ENCODE measurements around the gene NAGK.
"Not testable (repeated sequence)": the region's sequence is repeated elsewhere in the genome, so short reads cannot be mapped to it uniquely, and the experiment has no call there.

Gene NAGK

DNA sequence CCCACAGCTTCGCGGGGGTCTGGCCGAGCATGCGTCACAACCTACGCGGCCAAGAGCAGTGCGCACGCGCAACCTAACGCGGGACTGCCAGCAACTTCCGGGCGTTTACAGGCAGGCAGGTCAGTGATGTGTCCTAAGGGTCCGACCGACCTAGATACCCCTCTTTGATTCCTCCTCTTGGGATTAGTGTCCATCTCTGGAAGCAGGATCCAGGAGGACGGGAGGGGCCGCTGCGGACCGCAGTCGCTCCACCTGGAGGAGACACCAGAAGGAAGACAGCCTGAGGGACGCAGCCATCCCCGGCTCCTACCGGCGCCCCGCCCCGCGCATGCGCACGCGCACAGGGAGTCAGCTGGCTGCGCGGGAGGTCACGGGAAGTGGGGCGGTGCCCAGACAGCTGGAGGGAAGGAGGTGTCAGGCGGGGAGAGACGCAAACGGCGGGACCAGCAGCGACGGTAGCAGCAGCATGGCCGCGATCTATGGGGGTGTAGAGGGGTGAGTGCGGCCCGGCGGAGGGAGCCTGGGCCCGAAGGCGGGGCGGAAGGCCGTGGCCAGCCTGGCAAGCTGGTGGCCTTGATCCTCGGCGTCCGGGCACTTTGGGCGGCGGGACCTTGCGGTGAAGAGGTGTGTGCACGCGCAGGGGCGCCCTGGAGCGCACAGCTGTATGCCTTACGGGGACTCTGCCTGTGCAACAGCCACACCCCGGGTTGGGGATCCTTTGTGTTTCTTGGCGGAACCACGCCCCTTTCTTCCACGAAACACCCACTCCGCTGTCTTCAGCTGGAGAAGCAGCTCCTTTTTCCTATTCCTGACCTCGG is at the start of gene NAGK:
Gene NAGK, plus strand, starts transcription at position 431 of the 818 bp plus-strand sequence. Its CDS starts 36 bp downstream, at position 467.
- DNase-seq: peak; percentile 97

DNA sequence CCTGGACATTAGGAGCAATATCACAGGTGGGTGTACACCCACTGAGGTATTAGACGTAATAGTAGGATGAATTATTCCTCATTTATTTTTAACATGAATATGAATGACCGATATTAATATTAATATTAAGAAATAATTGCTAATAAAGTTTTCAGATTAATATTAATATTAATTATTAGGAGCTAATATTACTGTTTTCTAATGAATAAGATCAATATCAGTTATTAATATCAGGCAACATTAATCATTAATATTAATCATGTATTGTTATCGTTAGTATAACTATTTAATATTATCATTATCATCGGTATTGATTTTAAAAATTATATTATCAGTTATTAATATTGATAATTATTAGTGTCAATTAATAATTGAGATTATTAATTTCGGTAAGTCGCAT is 48.5 kb upstream of the NAGK start:
- DNase-seq: not testable (repeated sequence)

DNA sequence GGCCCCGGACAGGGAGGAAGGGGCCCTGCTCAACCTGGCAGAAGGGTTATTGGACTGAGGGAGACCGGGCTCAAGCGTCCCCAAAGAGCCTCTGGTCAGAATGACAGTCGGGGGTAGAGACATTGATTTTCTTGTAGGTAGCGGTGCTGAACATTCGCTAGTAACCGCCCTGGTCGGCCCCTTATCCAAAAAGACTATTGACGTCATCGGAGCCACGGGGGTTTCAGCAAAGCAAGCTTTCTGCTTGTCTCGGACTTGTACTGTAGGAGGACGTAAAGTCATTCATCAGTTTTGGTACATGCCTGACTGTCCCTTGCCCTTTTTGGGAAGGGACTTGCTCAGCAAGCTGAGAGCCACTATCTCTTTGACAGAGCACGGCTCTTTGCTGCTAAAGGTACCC is 47.1 kb upstream of the NAGK start:
- not testable (repeated sequence) for DNase-seq

DNA sequence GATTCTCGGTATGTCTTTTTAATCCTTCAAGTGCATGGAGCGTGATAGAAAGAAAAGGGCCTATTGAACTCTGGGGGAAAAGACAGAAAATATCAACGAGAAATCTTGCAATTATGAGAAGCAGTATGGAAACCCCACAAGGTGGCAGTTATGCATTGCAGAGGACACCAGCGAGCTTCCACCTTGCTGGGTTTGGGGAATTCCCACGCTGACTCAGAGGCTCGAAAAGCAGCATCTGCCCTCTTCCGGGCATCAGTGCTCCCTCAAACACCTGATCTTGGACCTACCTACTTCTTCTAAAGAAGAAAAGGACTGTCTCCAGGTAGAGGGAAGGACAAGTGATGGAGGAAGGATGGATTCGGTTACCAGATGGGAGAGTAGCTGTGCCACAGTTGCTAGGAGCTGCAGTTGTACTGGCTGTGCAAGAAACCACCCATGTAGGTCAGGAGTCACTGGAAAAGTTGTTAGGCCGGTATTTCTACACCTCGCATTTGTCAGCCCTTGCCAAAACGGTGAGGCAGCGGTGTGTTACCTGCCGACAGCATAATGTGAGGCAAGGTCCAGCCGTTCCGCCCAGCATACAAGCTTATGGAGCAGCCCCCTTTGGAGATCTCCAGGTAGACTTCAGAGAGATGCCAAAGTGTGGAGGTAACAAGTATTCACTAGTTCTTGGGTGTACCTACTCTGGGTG is 44.8 kb upstream of the NAGK start:
- DNase-seq: peak; percentile 75

DNA sequence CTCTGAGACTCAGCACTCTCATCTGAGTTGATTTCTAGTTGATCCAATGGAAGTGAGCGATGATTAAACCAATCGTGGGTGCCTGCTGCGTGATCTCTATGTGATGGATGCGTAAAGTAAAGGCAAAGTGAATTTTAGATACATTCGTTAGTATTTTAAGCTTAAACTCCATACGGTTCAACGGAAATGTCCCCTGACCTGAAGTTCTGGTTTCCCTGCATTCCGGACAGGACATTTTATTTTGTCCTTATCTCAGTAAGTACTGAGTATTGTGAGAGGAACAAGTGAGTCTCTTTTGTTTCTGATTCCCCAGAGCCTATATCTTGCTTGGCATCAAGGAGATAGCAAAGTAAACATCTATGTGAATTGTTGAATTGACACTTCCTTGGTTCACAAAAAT is 32.2 kb upstream of the NAGK start:
- DNase-seq: not testable (repeated sequence)

DNA sequence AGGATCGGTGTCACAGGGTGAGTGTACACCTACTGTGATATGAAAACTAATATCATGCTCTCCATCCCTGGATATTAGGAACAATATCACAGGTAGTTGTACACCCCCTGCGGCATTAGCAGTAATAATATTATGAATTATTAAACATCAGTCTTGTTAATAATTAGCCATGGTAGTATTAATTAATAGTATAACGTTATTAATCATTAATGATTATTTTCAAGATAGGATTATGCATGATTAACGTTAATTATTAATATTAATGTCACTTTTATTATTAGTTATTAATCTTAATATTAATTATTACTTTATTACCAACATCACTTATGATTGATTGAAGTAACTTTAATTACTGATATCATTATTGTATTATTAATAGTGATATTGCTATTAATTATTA is 26.2 kb upstream of the NAGK start:
- no peak for DNase-seq

DNA sequence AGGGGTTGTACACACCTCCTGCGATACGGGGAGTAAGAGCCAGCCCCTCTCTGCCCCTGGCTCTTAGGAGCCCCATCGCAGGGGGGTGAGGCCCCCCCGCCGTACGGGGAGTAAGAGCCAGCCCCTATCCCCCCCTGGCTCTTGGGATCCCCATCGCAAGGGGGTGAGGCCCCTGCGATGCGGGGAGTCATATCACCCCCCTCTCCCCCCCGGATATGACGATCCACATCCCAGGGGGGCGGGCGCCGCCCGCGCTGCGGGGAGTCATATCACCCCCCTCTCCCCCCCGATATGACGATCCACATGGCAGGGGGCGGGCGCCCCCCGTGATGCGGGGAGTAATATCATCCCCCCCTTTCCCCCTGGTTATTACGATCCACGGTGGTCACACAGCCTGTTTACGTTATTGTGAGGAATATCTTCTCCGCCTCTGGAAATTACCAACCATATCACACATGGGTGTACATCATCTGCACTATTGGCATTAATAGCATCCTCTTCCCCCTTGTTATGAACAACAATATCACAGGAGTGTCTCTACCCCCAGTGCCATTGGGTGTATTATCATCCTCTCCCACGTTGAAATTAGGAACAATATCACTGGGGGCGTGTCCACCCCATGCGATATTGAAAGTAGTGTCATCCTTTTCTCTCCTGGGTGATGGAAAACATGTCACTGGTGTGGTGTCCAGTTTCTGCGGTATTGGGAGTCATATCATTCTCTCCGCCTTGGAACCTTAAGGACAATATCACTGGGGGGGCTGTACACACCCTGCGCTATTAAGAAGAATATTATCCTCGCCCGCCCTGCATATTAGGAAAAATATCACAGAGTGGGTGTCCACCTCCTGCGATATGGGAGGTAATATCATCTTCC is 24.7 kb upstream of the NAGK start:
- DNase-seq: no peak

DNA sequence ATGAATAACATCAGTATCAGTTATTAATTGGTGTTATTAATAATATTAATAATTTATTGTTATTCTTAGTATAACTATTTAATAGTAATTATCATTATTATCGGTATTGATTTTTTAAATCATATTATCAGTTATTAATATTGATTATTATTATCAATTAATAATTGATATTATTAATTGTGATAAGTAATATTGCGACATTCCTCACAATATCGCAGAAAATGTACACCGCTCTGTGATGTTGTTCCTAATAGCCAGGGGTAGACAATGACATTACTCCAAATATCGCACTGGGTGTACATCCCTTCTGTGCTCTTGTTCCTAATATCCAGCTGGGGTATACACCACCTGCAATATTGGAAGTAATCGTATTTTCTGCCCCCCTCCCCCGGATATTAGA is 23.3 kb upstream of the NAGK start:
- DNase-seq: no peak

DNA sequence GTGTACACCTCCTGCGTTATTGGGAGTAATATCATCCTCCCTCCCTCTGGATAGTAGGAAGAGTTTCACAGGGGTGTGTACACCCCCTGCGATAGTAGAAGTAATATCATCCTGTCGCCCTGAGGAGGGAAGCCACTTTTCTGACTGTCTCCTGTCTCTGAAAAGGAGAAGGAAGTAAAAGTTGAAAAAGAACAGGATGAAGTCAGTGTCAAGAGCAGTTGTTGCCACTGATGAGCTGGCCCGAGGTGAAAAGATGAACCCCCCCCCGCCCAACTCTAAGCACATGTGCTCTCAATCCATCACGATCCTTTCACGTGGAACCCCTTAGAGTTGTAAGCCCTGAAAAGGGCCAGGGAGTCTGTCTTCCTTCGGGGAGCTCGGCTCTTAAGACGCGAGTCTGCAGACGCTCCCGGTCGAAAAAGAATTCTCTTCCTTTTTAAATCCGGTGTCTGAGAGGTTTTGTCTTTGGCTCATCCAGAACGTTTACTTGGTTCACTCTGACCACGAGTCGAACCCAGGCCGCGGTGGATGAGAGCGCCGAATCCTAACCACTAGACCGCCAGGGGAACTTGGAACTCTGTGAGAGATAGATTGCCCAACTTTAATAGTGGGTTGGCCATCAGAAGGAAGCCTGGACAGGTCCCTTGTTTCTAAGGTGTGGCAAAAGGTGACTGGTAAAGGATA is 22.4 kb upstream of the NAGK start:
- DNase-seq: no peak

DNA sequence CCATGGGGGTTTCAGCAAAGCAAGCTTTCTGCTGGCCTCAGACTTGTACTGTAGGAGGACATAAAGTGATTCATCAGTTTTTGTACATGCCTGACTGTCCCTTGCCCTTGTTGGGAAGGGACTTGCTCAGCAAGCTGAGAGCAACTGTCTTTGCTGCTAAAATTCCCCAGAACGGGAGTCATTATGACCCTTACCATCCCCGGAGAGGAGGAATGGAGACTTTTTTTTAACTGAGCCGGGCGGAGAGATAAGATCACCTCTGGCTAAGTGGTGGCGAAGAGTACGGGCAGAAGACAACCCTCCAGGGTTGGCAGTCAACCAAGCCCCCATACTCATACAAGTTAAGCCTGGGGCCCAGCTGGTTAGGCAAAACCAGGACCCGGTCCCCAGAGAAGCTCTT is 20.4 kb upstream of the NAGK start:
- DNase-seq: no peak

DNA sequence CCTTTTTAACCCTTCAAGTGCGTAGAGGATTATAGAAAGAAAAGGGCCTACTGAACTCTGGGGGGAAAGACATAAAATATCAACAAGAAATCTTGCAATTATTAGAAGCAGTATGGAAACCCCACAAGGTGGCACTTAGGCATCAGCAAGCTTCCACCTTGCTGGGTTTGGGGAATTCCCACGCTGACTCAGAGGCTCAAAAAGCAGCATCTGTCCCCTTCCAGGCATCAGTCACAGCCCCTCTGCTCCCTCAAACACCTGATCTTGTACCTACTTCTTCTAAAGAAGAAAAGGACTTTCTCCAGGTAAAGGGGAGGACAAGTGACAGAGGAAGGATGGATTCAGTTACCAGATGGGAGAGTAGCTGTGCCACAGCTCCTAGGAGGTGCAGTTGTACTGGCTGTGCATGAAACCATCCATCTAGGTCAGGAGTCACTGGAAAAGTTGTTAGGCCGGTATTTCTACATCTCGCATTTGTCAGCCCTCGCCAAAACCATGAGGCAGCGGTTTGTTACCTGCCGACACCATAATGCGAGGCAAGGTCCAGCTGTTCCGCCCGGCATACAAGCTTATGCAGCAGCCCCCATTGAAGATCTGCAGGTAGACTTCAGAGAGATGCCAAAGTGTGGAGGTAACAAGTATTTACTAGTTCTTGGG is 18.6 kb upstream of the NAGK start:
- DNase-seq: peak; percentile 41

DNA sequence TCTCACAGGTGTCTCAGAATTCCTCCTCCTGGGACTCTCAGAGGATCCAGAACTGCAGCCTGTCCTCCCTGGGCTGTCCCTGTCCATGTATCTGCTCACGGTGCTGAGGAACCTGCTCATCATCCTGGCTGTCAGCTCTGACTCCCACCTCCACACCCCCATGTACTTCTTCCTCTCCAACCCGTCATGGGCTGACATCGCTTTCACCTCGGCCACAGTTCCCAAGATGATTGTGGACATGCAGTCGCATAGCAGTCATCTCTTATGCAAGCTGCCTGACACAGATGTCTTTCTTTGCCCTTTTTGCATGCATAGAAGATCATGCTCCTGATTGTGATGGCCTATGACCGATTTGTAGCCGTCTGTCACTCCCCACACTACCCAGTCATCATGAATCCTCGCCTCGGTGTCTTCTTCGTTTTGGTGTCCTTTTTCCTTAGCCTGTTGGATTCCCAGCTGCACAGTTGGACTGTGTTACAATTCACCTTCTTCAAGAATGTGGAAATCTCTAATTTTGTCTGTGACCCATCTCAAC is 13.2 kb upstream of the NAGK start:
- DNase-seq: not testable (repeated sequence)

DNA sequence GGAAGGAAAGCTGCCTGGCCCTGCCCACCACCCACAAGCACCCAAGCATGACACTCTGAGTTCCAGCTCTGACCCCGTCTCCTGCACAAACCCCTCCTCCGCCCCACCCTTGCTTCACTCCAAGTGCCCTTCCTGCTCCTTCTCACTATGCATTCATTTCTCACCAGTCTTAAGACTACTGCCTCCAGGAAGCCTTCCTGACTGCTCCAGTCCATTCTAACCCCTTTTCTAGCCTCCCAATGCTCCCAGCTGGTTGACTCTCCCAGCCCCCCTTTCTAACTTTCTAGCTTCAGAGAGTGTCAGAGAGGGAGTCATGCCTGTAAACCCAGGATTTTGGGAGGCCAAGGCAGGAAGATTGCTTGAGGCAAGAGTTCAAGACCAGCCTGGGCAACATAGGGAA is 8.2 kb upstream of the NAGK start:
- DNase-seq: no peak

DNA sequence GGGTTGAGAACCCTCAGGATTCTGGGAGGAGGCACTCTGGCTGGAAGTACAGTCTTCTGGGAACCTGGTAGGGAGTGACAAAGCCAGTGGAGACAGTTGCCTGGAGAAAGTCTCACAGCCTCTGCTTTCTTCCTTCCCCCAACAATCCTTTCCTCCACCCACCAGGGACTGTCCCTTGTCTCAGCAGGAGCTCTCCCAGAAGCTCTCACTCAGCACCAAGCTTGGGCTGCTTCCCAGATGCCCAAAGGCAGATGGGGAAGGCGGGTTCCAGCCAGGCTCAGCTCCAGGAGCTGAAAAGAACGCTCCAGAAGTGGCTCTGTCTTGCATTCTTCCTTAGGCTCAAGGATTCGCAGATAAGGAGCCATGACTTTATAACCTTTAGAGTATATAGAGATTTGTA is 7.6 kb upstream of the NAGK start:
- no peak for DNase-seq

DNA sequence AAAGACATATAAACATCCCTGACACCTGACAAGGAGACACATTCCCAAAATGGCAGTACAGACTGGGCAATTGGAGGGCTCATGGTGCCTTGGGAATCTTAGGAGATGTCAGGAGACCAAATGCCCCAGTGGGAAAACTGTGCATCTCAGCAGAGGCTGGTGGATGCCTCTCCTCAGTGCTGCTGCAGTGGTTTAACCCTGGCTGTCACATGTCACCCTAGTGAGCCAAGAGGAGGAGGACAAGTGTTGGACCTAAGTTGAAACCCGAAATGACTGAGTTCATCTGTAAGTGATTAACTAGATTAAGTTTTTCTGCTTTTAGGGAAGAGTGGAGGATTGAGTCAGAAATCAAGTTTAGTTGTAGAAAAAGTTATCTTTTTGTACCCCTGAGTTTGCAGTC is 5.2 kb upstream of the NAGK start:
- no peak for DNase-seq

DNA sequence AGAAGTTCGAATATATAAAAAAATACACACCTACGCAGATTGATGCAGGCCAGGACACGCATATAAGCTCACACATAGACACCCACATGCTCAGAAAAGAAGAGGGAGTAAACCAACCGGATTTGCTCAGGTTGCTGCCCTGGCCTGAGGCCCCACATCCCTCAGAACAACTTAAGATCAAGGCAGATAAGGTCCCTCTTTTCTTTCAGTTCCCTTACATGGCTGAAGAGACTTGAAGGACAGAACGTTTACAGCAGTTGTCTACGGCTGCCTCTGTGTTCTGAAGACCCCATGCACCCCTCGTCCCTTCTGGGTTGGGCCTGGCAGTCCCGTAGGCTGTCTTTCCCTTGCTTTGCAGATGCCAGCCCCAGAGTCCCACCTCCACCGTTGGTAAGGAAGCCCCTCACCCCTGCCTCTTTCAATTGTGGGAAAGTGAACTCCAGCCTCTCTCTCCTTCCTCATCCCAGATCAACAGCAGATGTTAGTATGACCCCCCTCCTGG is 4.3 kb upstream of the NAGK start:
- no peak for DNase-seq

DNA sequence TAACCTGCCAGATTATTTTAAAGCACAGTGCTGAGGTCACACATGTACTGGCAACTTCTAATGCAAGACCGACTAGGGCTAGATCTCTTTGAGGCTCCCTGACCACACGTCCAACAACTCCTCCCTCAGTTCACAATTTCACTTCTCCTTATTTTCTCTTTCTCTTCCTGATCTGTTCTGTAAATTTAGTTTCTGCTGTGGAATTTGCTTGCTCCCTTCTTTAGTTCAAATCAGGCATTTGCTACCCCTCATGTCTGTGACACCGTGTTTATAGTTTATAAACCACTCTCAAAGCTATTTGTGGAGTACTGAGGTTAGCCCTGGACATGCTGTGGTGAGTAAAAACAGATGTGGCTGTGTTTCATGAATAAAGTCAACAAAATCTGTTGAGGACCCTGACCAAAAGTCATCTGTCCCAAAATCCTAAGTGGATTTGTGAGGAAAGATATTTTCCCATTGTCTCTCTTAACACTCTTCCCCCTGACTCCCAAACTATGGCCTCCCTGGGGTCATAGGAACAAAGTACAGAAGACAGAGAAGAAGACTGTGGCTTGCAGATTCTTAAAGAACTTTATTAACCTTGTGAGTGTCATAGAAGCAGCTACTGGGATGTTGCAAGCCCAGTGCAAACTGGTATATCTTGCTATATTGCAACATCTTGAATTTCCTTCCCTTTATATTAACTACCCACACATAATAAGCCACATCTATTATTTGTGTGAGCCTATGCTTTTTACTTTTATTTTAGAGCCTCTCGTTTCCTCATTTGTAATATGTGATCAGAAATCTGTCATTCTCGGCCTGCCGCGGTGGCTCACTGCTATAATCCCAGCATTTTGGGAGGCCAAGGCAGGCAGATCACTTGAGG is 3.5 kb upstream of the NAGK start:
- peak; percentile 14 for DNase-seq

DNA sequence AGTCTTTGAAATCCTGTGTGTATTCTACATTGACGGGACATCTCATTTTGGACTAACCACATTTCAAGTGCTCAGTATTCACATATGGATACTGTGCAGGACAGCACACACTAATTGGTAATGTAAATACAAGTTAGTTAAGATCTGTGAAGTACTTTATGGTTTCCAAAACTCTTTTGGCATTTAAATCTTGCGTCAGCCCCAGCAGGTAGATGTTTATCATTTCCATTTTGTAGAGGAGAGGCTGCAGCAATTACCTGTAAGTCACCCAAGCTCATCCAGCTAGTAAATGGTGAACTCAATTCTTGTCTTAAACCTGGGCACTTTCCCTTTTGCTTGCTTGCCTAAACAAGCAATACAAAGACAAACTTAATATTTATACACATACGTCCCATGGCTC is 1.6 kb upstream of the NAGK start:
- no peak for DNase-seq

DNA sequence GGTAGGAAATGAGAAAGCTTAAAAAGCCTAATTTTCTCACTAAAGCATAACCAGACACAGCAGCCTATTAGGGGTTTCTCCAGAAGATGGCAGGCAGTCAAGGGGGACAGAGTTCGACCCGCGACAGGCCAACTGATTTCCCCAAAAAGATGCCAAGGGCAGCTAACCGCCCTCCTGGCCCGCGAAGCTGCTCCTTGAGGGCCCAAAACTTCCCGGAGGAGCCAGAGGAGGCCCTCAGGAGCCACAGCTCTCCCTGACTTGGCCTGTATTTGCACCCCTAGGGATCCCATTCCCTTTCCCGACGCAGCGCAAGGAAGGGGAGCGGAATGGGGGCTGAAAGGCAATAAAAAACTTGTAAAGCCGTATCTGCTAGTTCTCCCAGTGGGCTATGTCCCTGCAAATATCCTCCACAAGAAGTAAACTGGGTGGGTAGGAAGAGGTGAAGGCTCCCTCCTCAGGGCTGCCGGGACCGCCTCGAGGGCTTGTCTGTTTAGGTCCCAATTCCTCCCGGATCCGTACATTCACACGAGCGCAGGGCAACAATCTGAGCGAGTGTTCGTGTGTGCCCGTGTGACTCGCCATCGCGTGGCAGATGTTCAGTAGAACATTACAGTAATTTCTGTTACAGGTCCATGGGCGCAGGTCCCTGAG is 756 bp upstream of the NAGK start:
- DNase-seq: peak; percentile 24

DNA sequence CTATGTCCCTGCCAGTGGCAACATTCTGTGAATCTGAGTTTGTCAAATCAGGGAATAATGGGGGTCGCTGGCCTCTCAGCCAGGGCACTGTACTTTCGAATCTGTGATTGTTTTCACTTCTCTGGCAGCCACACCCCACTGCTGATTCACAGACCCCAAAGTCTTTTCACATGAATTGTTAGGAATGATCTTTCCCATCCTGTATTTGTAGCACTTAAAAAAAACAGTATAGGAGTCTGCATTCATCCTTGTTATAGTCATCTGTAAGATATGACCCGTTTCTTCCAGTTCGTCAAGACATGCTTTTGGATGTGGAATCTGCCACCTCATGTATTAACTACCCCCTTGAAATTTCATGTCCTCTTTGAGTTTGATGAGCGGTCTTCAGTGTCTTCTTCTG is 928 bp downstream of the NAGK start:
- DNase-seq: no peak

All from CD4-positive, alpha-beta T cell treated with Interleukin-17A for 1 hour (primary cell).